Measurements from ENCODE around the gene YTHDC1.

DNA sequence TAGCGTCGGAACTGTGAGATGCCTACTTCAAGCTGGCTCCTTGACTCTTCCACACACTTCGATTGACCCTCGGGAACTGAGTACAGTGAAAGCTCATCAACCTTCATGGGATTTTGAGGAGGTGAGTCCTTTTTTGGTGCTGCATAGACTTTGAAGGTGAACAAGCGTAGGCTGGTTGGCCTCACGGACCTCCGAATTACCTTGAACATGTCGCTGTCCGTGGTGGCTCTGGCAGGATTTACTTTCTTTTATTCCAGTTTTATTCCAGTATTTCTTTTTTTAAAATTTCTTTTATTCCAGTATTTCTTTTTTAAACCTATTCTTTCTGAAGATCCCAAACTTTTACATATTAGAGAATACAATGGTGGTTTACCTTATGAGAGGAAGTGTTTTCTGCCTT, 45.2 kb downstream of the YTHDC1 start:
- TF ChIP-seq, protein P1, sequence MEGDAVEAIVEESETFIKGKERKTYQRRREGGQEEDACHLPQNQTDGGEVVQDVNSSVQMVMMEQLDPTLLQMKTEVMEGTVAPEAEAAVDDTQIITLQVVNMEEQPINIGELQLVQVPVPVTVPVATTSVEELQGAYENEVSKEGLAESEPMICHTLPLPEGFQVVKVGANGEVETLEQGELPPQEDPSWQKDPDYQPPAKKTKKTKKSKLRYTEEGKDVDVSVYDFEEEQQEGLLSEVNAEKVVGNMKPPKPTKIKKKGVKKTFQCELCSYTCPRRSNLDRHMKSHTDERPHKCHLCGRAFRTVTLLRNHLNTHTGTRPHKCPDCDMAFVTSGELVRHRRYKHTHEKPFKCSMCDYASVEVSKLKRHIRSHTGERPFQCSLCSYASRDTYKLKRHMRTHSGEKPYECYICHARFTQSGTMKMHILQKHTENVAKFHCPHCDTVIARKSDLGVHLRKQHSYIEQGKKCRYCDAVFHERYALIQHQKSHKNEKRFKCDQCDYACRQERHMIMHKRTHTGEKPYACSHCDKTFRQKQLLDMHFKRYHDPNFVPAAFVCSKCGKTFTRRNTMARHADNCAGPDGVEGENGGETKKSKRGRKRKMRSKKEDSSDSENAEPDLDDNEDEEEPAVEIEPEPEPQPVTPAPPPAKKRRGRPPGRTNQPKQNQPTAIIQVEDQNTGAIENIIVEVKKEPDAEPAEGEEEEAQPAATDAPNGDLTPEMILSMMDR (IDR thresholded peaks at IDR 0.05), result no peak
- no peak for TF ChIP-seq POLR2A (IDR thresholded peaks at IDR 0.05)
